GM18951 (cell line): ENCODE measurements around the gene TMEM120B.

Experiments used
- POLR2A ChIP-seq: IDR thresholded peaks from 4 replicates; pipeline ENCODE4 v1.6.1; 2011; ENCODE audit warnings: mild to moderate bottlenecking; ENCODE audit not compliant: insufficient read length, insufficient read depth; ENCODE audit errors: extremely low read depth
- in situ Hi-C: fragments of 300-500 bp; cut with MboI; formaldehyde crosslinking; loops from one replicate; pipeline ENCODE4 v1.12.0; 2022; ENCODE audit warnings: low sequenced_read_pairs, mixed read lengths, inconsistent platforms; ENCODE audit not compliant: unreplicated experiment

Gene TMEM120B

DNA sequence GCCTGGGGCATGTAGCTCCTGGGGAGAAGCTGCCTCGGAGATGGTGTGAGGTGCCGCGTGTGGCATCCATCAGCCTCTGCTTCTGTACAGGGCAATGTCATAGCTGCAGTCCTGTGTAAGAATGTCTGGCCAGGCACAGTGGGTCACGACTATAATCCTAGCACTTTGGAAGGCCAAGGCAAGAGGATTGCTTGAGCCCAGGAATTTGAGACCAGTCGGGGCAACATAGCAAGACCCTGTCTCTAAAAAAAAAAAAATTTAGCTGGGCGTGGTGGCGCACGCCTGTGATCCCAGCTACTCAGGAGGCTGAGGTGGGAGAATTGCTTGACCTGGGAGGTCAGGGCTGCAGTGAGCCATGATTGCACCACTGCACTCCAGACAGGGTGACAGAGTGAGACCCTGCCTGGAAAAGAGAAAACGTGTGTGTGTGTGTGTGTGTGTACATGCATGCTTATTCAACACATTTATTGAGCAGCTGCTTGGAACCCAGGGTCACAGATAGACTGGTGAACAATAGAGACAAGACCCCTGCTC, 56.8 kb downstream of the TMEM120B start:
- TF ChIP-seq POLR2A, result no peak
- in situ Hi-C loops, result loop anchor here (10.0 kb wide), 1 partner anchor 55 kb away; the partner anchor contains the start of gene TMEM120B

DNA sequence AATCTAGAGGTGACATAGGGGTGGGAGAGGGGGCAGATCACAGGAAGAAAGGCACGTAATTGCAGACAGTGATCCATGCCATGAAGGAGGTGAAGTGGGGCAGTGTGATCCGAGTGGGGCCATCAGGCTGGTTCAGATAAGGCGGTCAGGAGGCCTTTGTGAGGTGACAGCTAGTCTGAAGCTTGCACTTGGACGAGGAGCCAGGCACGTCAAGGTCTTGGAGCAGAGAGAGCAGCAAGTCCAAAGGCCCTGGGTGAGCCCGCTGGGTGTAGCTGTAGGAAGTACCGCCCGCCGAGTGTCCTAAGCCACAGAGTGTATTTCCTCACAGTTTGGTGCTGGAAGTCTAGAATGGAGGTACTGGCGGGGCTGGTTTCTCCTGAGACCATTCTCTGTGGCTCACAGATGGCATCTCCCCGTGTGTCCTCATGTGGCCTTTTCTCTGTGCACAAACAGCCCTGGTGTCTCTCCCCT, 57.3 kb downstream of the TMEM120B start:
- in situ Hi-C loops, result loop anchor here (10.0 kb wide), 1 partner anchor 55 kb away; the partner anchor contains the start of gene TMEM120B

DNA sequence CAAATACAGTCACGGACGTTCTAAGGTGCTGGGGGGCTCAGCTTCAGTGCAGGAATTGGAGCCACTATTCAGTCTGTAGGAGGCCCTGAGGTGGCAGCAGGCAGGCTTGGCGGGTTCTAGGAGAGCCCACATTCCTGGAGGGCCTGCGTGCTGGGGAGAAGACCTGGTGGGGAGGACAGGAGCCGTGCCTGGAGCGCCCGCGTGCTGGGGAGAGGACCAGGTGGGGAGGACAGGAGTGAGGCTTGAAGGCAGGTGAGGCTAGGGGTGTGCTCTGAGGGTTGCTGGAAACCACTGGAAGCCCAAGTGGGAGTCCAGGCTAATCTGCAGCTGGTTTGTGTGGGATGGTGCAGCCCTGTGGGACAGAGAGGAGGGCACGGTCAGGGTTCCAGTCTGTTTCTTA, 57.8 kb downstream of the TMEM120B start:
- no peak for TF ChIP-seq POLR2A

More for the DNA sequence above, 57.3 kb downstream of the TMEM120B start:
- TF ChIP-seq POLR2A, result no peak

DNA sequence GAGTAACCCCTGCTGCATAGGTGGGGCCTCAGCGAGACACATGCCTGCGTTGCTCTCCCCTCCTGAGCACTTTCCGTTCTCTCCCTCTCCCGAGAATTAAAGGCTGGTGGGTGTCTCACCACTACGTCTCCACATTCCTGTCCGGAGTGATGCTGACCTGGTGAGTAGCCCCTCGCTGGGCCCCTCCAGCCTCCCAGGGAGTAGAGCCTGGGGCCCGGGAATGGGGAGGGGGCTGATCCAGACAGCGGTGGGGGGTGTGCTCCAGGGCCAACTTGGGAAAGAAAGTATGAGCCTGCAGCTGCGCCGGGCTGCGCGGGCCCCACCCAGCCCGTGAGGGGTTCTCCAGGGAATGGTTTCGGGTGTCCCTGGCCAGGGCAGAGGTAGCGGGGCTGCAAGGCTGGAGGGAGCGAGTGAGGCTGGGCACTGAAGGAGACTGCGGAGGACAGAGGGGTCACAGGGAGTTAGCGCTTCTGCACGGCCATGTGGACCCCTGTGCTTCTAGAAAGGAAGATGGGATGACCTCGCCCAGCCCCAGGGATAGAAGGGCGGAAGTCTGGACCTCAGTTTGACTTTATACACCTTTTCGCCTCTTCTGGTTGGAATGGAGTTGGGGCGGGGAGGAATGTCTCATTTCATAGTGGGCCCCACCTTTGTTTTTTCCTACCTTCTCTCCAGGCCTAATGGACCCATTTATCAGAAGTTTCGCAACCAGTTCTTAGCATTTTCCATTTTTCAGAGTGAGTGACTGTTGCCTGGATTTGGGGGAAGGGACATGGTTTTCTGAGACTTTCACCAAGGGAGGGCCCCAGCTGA, 58.5 kb downstream of the TMEM120B start:
- in situ Hi-C loops, result no loop called here
- TF ChIP-seq POLR2A, result no peak

More for the DNA sequence above, 57.8 kb downstream of the TMEM120B start:
- in situ Hi-C loops, result no loop called here

DNA sequence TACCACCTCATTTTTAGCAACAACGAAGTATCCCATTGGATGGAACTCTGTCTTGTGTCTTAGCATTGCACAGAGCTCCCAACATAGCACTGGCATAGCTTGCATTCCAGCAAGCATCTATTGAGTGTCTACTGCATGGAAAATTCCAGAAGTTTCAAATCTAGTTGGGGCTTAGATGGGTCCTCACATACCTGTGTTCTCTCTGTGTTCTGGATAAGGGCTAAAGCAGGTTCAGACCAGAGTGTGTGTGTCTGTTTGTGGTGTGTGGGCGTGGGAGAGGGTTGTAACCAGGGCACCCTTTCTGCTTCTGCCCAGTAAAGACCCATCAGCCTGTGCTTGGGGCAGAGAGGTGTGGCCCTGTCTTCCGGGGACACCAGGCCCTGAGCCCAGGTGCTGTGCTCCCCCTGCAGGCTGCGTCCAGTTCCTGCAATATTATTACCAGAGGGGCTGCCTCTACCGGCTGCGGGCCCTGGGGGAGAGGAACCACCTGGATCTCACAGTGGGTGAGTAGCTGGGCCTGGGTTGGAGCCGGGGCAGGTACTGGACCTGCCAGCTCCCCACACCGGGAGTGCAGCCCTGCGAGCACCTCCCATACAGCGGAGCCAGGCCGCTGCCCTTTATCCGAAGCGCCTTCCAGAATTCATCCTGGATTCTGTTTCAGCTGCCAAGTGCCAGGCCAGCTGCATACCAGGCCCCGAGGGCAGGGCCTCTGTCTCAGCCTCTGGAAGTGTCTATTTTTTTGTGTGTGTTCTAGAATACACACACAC, 60.6 kb downstream of the TMEM120B start:
- no peak for TF ChIP-seq POLR2A
- in situ Hi-C loops, result no loop called here

DNA sequence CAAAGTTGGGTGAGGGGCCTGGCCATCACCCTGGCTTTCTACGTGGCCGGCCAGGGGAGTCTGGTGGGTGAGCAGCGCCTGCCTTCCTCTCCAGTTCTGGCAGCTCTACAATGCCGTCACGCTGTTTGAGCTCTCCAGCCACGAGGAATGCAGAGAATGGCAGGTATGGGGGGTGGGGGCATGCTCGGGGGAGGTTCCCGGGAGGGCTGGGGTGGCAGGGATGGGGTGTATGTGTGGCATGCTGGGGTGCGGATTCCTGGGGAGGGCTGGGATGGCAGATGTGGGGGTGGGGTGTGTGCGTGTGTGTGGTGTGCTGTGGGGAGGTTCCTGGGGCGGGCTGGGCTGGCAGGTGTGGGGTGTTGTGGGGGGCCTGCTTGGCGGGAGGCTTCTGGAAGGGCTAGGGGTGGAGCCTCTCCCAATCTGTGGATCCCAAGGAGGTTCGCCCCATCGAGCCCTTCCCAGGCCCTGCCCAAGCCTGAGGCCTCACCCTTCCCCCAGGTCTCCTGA, 62.5 kb downstream of the TMEM120B start:
- no peak for TF ChIP-seq POLR2A
- in situ Hi-C loops, result no loop called here

DNA sequence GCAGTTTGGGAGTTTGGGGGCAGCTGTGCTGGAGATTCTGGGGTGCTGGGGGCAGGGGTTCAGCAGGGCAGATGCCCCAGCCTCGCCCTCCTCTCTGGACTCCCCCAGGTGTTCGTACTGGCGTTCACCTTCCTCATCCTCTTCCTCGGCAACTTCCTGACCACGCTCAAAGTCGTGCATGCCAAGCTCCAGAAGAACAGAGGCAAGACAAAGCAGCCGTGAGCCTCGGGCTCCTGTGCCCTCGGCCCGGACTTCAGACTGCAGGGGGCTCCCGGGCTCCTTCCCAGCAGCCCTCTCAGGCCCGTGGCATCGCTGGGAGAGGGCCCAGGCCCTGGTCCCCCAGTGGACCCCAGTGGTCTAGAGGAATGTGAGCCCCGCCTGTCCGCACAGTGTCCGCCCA, 62.9 kb downstream of the TMEM120B start:
- in situ Hi-C loops, result no loop called here
- no peak for TF ChIP-seq POLR2A

DNA sequence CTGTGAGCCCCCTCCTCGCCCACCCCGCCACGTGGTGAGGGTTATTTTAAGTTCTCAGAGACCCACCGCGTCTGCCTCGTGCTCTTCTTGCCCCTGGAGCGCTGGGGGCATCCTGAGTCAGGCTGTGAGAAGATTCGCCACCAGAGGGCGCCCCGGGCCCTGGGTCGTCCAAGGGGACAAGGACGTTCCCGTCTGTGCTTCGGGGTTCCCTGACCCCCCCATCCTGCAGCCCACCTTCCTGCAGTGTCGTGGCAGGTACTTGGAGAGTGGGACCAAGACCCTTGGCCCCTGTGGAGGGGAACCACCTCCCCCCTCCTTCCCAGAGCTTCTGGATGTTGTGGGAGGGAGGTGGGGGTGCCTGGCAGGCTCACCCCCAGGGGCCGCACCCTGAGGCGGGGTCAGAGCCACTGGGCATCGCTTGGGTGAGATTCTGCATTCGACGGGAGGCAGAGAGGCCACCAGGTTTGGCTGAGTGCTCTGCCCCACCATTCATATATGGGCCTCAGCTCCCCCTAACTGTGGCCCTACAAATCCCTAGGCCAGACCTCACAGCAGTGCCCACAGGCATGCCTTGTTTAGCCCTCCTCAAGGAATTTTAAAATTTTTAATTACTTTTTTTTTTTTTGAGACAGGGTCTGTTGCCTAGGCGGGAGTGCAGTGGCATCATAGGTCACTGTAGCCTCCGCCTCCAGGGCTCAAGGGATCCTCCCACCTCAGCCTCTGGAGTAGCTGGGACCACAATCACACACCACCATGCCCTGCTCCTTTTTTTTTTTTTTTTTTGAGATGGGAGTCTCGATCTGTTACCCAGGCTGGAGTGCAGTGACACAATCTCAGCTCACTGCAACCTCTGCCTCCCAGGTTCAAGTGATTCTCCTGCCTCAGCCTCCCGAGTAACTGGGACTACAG, 63.9 kb downstream of the TMEM120B start:
- no peak for TF ChIP-seq POLR2A
- in situ Hi-C loops, result no loop called here

DNA sequence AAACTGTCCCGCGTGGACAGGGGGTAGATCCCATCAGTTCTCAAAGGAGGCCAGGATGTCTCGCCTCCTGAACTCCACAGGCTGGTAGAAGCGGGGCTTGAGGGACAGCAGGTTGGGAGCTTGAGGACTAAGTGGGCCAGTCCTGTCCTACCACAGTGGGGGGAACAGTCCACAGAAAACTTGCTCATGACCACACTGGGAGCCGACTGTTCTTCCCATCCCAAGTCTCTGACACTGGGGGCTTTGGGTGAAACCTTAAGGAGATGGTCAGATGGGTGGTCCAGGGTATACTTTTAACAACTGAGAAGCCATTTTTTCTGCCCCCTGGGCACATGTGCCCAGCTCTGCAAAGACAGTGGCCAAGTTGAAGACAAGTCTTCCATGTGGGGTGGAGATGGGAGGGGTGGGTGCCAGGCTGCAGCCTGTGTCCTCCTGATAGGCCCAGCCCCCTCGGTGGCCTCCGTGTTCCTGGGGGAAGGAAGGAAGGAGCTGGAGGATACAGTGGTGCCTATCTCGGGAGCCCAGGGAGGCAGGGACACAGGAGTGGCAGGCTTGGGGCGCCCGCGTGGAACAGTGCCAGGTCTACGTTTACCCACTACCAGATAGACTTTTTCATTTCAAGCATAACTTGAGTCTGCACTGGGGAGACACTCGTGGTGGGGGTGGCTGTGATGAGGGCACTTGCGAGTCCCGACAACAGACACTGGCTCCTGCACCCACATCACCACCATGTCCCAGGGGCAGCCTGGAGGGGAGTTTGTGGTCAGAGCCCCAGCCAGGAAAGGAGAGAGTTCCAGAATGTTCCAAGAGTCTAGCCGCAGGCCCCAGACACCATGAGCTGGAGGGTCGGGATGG, 66.2 kb downstream of the TMEM120B start:
- TF ChIP-seq POLR2A, result no peak
- in situ Hi-C loops, result no loop called here

DNA sequence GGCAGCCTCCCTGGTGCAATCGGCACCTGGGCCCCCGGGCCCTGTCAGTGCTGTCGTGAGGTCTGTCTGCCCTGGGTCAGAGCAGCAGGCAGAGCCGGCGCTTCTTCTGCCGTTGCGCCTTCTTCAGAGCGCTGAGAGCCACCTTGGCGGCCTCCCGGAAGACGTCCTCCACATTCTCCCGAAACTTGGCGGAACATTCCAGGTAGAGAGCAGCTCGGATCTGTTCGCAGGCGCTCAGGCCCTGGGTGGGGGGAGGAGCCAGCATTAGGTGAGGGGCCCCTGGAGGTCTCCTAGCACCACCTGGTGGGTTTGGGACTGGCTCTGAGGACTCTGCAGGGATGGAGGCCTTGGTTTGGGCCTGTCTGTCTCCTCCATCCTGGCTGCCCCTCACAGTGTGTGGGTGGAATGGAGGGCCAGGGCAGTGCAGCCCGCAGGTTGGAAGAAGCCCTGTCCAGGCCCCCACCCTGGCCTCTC, 66.9 kb downstream of the TMEM120B start:
- TF ChIP-seq POLR2A, result no peak
- in situ Hi-C loops, result no loop called here

DNA sequence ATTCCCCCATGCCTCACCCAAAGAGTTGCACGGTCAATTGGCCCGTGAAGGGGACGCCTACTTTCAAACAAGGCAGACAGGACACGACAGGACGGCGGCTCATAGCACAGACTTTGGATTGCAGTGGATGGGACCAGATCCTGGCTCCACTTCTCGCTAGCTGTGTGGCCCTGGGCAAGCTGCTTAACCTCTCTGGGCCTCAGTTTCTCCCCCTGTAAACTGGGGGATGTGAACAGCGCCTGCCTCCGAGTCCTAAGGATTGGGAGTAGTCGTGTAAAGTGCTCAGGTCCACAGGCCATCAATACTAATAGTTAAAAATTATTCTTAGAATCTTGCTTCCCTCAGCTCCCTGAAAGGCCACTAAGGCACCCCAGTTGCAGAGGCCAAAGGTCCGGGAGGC, 67.9 kb downstream of the TMEM120B start:
- no peak for TF ChIP-seq POLR2A
- in situ Hi-C loops, result no loop called here
